Astrocyte of the spinal cord (primary cell): ENCODE data around the gene RPTOR.
A peak's percentile ranks its signal among the peaks of the same experiment; 100 is the strongest.

Experiments used
- DNase-seq: peaks from one replicate; pipeline ENCODE4 v3.0.0; 2011; ENCODE audit warnings: low read depth, low spot score
- H3K4me3 ChIP-seq: 2 replicates; pipeline ENCODE4 v1.5.1; 2011; ENCODE audit warnings: low read depth, mild to moderate bottlenecking, low read length, moderate library complexity
- CTCF ChIP-seq: IDR thresholded peaks from 2 replicates; pipeline ENCODE4 v1.5.1; 2012; ENCODE audit warnings: low read depth, mild to moderate bottlenecking, low read length, inconsistent platforms
- in situ Hi-C: cut with HindIII; loops from 2 replicates; pipeline ENCODE4 v1.10.0; 2017; ENCODE audit warnings: low sequenced_read_pairs

RPTOR gene

GRCh38 chr17:80863626-80864025 is 319.0 kb downstream of the RPTOR start:
- TF ChIP-seq CTCF: no peak
- no peak overlapping the region for H3K4me3 ChIP-seq
- DNase-seq: no peak
- in situ Hi-C loops: no loop called here

DNA sequence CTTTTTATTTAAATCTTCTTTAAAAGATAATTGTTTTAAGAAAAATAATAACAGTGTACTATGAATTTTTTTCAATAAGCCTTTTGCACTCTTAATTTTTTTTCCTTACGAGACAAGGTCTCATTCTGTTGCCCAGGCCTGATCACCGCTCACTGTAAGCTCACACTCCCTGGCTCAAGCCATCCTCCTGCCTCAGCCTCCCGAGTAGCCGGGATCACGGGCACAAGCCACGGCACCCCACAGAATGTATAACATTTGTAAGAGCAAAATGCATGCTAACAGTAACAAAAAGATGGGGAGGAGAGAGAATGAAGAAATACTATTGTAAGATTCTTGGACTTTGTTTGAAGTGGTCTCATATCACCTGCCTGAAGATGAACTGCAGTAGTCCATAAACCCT is 320.1 kb downstream of the RPTOR start:
- in situ Hi-C loops: no loop called here
- no peak for DNase-seq
- no peak for TF ChIP-seq CTCF
- no peak overlapping the region for H3K4me3 ChIP-seq

GRCh38 chr17:80866050-80866793 is 321.6 kb downstream of the RPTOR start:
- peak; percentile 67 for DNase-seq
- peak; percentile 85 for TF ChIP-seq CTCF
- in situ Hi-C loops: no loop called here
- H3K4me3 ChIP-seq: no peak overlapping the region

DNA sequence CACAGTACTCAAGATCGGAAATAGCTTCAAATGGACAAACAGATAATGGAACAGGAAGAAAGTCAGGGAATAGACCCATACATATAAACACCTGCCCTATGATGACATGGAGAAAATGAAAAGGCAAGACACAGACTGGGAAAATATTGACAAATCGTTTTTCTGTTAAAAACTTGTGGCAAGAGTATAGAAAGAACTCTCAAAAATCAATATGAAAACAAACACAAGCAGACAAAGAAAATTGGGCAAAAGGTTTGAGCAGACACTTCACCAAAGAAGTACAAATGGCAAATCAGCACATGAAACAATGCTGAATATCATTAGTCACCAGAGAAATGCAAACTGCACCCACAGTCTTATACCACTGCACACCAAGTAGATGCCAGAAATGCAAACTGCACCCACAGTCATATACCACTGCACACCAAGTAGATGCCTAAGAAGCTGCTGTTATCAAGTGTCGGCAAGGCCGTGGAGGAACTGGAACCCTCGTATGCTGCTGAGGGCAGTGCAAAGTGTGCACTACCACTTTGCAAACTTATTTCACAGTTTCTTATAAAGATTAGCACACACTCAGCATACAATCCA is 323.5 kb downstream of the RPTOR start:
- DNase-seq: no peak
- in situ Hi-C loops: no loop called here
- H3K4me3 ChIP-seq: no peak overlapping the region
- no peak for TF ChIP-seq CTCF

DNA sequence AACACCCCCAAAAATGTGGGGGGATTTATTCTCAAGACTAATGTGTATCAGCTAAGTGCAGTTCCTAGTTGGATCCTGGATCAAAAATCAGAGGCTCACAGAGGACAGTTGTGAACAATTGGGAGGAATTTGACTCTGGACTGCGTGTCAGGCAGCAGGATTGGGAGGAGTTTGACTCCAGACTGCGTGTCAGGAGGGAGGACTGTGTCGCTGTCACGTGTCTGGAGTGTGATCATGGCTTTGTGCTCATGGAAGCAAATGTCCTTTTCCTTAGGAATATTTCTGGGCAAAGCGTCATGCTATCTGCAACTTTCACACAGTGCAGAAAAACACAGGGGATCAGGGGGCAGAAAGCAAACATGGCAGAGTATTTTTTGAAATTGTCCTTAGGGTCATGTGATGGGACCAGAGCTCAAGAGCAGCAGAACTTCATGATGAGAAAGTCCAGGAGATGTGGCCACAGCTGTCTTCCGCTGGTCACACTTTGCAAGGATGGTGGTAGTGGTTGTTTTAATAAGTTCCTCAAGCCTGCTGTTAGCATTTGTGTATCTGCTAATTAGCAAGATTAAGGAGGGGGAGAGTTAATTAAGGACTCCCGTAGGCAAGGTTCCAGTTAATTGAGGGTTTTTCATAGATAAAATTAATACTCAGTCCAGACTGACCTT is 325.0 kb downstream of the RPTOR start:
- H3K4me3 ChIP-seq: no peak overlapping the region
- no peak for DNase-seq
- no peak for TF ChIP-seq CTCF
- in situ Hi-C loops: no loop called here

DNA sequence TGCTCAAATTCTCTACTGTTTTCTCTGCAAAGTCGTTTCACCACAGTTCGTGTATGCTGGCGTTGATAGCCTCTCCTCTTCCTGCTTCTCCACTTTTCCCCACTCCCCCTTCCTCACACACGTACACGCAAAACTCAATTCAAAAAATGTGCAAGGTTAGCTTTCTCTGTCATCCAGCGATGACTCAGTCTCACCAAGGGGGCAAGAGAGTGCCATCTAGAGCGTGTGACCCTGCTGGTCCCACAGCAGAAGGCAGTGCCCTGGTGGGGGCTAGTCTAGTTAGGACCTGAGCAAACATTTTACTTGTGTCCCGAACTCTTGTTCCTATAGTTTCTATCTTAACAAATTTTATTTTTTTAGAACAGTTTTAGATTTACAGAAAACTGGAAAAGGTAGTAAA is 325.8 kb downstream of the RPTOR start:
- no peak for TF ChIP-seq CTCF
- in situ Hi-C loops: no loop called here
- H3K4me3 ChIP-seq: no peak overlapping the region
- DNase-seq: no peak
